ENCODE results near the gene SMYD3.

Gene SMYD3

GRCh38 chr1:246302711-246303317, 204.3 kb downstream of the SMYD3 start:
- no peak for DNase-seq

- no peak for DNase-seq
Measured at GRCh38 chr1:246302251-246302625, 204.8 kb downstream of the SMYD3 start.

- DNase-seq: no peak
Measured at GRCh38 chr1:246301553-246302250, 205.4 kb downstream of the SMYD3 start.

- no peak for DNase-seq
Measured at GRCh38 chr1:246300626-246301549, 206.2 kb downstream of the SMYD3 start.

GRCh38 chr1:246297279-246298265, 209.5 kb downstream of the SMYD3 start:
- no peak for DNase-seq

GRCh38 chr1:246295968-246296367, 211.1 kb downstream of the SMYD3 start:
- no peak for DNase-seq

- DNase-seq: no peak
Measured at GRCh38 chr1:246295340-246295739, 211.7 kb downstream of the SMYD3 start.

- DNase-seq: no peak
Measured at GRCh38 chr1:246294263-246294662, 212.8 kb downstream of the SMYD3 start.

- DNase-seq: no peak
Measured at GRCh38 chr1:246293366-246294121, 213.5 kb downstream of the SMYD3 start.

GRCh38 chr1:246292571-246292970, 214.5 kb downstream of the SMYD3 start:
- DNase-seq: no peak

GRCh38 chr1:246291127-246291526, 216.0 kb downstream of the SMYD3 start:
- DNase-seq: no peak

GRCh38 chr1:246283771-246284410, 223.2 kb downstream of the SMYD3 start:
- no peak for DNase-seq

GRCh38 chr1:246281639-246282038, 225.4 kb downstream of the SMYD3 start:
- DNase-seq: no peak

GRCh38 chr1:246281195-246281594, 225.9 kb downstream of the SMYD3 start:
- DNase-seq: no peak

GRCh38 chr1:246280551-246280950, 226.5 kb downstream of the SMYD3 start:
- peak in 1 of 5 experiments; percentile 15 for DNase-seq

GRCh38 chr1:246279402-246279801, 227.7 kb downstream of the SMYD3 start:
- no peak for DNase-seq

- DNase-seq: no peak
Measured at GRCh38 chr1:246278371-246278770, 228.7 kb downstream of the SMYD3 start.

GRCh38 chr1:246275036-246275435, 232.0 kb downstream of the SMYD3 start:
- no peak for DNase-seq

- DNase-seq: no peak
Measured at GRCh38 chr1:246274186-246274585, 232.9 kb downstream of the SMYD3 start.

- DNase-seq: no peak
Measured at GRCh38 chr1:246271516-246271915, 235.6 kb downstream of the SMYD3 start.

GRCh38 chr1:246270236-246270635, 236.8 kb downstream of the SMYD3 start:
- DNase-seq: no peak
